A549 treated with Mapracorat at 1 μM for 4 hours (cell line): Measurements from ENCODE around the gene MYH10. TPM values are rescaled to one million over a fixed set of nuclear protein-coding genes. Genes with fewer than 3 reads are reported as not detected.

Experiments
- total RNA-seq: library from RNA; stranded (reverse); fragments of 200-300 nt; extraction: Qiagen RNA extraction; gene quantifications from 5 replicates; pipeline ENCODE4 v1.2.3, GENCODE V29; 2022

MYH10 gene
- total RNA-seq, result 16.1 to 23.4 TPM (median 21.3 TPM) in 5 replicates

GRCh38 chr17:8630227-8630801 is at the start of gene MYH10:
Gene MYH10 (minus strand): TSS chr17:8630725. CDS start chr17:8623246, 7,479 bp downstream.

GRCh38 chr17:8435245-8436168 is 195.0 kb downstream of the MYH10 start, which contains the start of gene NDEL1:
Gene NDEL1 (plus strand): TSS chr17:8435884. CDS start chr17:8444272, 8,388 bp downstream.

Other genes with a start within 250 kb of the MYH10 start
- gene RPL26, start 247.5 kb downstream of the MYH10 start, total RNA-seq, result 3,436 to 4,705 TPM (median 3,603 TPM) in 5 replicates
- not detected in 5 replicates for gene RNF222, start 232.9 kb downstream of the MYH10 start, total RNA-seq
- gene NDEL1, start 194.8 kb downstream of the MYH10 start, total RNA-seq, result 63.1 to 70.2 TPM (median 67.8 TPM) in 5 replicates
- gene CCDC42, start 114.1 kb upstream of the MYH10 start, total RNA-seq, result not detected in 5 replicates
- not detected in 5 replicates for gene SPDYE4, start 127.8 kb upstream of the MYH10 start, total RNA-seq
- gene MFSD6L, start 168.6 kb upstream of the MYH10 start, total RNA-seq, result not detected in 5 replicates
- gene PIK3R6, start 236.9 kb upstream of the MYH10 start, total RNA-seq, result not detected in 5 replicates